NCI-H748 (cell line): Measurements from ENCODE around the gene RAD51B.
"Not testable (repeated sequence)": the region's sequence is repeated elsewhere in the genome, so short reads cannot be mapped to it uniquely, and the experiment has no call there.

Experiments
- DNase-seq: peaks from one replicate; lab custom pipeline; 2025; ENCODE audit not compliant: unreplicated experiment; lab: John Stamatoyannopoulos, UW

Gene RAD51B

DNA sequence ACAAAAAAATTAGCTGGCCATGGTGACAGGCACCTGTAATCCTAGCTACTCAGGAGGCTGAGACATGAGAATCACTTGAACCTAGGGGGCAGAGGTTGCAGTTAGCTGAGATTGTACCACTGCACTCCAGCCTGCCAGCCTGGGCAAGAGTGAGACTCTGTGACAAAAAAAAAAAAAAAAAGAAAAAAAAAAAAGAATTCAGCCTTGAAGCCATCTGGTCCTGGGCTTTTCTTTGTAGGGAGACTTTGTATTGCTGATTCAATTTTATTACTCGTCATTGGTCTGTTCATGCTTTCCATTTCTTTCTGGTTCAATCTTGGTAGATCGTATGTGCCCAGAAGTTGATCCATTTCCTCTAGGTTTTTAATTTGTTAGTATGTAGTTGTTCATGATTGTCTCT is 243.1 kb downstream of the RAD51B start:
- DNase-seq: no peak

DNA sequence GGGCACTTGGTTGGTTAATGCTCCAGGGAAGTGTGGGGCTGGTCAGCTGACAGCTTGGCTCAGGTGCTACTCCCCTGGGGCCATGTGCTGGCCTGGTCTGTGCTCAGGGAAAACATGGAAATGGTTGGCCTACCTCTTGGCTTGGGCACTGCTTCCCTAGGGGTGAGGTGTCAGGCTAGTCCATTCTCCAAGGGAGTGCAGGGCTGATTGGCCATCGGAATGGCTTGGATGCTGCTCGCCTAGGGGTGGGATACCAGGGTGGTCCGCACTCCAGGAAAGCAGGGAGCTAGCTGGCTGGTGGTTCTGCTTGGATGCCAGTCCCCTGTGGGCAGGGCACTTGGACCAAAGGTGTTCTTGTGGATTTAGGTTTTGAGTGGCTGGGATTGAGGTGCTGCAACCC is 245.7 kb downstream of the RAD51B start:
- DNase-seq: no peak

DNA sequence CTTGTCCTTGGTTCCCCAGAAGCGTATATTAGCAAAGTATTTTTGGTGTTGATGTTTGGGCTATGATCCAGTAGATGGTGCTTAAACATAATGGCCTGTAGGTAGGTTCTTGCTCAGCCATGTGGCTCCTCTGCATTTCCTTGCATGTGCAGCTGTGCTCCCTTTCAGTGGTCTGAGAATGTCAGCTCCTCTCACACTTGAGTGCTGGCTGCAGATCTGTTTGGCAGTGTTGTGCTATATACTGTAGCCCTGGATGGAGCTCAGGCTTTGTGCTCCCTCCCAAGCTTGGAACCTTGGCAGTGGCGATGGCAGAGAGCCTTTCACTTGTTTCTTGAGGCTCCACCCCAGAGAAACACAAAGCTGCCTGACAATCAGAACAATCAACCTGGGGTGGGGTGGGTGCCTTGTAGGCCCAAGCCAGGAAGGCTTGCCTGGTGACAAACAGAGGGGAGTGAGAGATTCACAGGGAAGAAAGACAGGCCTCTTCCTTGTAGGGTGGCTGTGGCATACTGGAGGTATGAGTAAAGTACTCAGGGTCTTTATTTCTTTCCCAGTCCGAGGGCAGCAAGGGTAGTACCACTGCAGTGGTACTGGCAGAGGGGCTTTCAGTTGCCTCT is 255.3 kb downstream of the RAD51B start:
- no peak for DNase-seq

DNA sequence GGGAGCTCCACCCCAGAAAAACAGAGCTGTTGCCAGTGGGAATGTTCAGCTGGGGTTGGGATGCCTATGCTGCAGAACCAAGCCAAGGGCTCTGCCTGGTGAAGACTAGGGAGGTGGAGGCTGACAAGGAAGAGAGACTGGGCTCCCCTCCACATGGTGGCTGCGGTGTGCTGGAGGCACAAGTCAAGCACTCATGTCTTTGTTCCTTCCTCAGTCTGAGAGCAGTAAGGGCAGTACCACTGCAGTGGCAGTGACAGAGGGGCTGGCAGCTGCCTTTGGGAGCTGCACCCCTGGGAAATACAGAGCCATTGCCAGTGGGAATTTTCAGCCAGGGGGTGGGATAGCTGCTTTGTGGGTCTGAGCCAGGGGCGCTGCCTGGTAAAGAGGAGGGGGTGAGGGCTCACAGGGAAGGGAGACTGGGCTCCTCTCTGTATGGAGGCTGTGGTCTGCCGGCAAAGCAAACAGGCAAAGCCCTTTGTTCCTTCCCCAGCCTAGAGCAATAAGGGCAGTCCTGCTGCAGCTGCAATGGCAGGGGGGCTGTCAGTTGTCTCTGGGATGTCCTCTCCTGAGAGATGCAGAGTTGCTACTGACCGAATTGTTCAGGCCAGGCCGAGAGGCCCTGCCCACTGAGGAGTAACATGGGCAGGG is 255.9 kb downstream of the RAD51B start:
- no peak for DNase-seq

DNA sequence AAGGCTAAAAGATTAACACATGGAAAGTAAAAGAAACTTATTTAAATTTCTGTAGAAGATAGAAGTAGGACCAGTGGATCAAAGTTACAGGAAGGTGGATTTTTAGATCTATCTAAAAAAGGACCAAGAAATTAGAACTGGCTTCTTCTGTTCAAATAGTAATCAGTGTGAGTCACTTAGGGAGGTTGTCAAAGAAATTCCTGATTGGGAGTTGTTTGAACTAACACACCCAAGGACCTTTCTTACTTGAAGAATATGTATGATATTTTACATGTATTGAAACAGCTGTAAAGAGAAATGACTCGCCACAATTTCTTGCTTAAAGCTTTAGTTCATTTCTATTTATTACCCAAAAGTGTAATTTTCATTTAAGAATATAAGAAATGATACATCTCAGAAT is 256.9 kb downstream of the RAD51B start:
- no peak for DNase-seq

DNA sequence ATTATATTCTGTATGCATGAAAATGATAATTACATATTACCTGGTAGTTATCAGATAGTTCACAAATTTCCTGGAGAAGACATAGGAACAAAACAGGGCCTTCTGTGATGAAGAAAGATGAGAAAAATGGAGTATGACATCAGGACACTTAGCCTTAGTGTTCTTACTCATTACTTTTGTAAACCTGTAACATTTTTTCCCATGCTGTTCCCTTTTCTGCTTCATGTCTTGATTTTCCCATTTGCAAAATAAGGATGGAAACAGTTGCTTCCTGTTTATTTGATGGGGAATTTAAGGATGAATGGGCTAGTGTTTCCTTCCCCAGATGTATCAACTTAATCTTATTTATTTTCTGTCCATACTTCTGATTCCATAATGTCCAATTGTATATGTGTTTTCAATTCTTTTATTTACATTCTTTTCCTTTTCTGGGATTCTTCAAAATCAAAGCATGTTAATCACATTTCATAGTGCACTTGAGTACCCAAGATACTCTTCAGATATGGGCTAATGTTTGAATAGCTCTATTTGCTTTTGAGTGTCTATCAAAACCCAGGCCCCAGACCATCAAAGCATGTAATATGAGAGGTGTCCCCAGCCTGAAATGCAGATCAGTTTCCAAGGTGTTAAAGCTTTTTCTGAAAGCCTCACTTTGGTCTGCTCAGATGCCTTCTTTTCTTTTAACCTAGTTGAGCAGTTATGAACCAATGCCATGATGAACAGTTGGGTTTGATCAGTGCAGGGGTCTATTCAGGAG is 260.5 kb downstream of the RAD51B start:
- peak; percentile 74 for DNase-seq

DNA sequence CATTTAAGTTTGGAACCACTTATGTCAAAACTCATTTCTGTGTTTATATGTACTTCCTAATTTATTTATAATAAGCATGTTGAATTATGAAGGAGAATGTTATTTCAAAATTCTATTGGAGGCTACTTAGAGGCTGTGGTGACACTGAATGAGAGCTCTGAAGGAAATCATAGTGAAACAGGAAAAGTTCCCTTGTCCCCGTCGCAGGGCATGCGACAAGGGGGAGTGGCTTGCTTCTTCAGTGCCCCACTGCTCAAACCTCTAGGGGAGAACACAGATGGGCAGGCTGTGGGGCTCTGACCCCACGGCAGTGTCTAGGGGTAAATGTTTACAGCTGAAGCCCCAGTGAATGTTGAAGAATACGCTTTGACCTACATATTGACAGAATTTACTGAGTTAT is 261.9 kb downstream of the RAD51B start:
- no peak for DNase-seq

DNA sequence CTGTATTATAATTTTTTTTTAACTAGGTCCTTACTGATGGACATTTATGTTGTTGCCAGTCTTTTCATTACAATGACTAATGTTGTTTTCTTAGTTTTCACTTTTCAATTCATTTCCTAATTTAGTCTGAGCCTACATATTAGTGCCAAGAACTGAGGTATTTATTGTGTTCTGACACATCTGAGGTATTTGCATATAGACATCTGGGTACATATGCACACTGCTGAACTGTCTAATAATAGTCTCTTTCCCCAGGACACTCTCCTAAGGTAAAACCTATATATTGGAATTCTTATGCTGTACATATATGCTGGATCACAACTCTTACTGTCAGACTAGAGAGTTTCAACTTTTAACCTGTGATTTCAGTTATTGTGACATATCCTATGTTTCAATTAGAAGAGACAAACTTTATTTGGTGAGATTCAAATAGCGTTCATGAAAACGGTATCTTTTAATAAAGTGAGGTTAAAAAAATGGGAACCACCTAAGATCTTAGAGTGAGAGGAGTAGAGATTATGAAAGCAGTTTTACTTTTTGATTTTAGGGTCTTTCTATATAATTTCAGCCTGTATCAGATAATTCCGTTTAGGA is 263.2 kb downstream of the RAD51B start:
- no peak for DNase-seq

DNA sequence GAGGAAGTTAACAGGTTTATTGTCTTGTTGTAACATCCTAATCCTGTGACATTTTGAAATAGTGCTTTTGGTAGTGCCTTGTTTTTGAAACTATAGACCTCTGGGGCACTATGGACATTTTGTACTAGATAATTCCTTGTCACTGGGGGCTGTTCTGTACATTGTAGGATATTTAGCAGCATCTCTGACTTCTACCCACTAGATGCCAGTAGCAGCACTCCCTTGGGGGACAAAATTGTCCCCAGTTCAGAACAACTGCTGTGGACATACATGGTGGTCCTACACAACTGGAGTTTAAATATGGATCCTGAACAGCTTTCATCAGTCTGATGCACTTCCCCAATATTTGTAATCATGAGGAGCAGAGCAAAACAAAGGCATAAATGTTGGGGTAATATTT is 264.7 kb downstream of the RAD51B start:
- peak; percentile 13 for DNase-seq

DNA sequence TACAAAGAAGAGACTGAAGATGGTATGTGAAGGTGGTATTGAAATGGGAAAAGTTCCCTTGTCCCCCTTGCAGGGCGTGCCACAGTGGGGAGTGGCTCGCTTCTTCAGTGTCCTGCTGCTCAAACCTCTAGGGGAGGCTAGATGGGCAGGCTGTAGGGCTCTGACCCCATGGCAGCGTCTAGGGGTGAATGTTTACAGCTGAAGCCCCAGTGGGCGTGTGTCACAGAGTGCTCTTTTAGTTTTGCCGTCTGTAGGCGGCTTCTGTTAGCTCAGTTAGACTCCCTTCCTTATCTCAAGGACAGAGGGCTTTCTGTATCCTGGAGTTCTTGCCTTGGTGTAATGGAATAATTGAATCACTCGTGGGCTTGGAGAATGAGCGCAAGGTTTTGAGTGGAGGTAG is 266.2 kb downstream of the RAD51B start:
- no peak for DNase-seq

DNA sequence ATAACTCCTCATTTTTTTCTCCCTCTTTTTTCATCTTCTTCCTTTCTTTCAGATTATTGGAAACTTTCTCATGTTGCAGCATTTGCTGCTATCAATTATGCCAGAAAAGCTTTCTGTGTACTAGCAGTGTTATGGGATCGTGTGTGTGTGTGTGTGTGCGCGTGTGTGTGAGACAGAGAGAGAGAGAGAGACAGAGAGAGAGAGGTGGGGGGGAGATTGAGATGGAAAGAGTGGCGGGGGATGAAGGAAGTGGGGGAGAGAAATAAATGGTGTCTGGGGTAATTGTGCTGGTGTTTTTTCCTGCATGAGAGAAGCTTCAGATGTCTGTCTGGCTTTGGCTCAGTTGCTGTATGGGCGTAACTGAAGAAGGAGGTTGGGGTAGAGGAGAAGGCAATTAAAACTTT is 268.9 kb downstream of the RAD51B start:
- DNase-seq: peak; percentile 11

DNA sequence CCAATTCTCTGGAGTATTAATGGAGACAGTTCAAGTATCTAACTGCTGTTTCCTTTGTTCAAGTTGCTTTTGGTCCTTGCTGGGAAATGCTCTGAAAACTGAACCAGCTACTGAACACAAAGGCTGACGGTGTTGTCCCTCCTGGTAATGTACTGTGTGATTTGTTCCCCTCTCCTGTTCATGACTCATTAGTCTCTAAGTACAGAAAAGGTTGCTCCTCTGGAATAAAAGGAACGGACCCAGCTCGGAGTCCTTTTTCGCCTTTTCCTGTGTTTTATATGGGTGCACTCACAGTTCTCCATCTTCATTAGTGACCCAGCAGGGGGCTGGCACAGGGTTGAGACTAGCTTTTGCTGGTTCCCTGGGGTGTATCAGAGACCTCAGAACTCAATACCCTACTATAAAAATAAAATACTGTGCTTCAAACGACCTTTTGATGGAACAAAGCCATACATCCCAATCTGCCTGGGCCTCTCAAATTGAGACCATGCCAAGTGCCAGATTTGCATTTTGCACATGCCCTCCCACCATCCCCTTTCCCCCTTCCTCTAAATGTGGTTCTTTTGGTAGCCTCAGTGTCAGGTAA is 269.7 kb downstream of the RAD51B start:
- peak; percentile 58 for DNase-seq

DNA sequence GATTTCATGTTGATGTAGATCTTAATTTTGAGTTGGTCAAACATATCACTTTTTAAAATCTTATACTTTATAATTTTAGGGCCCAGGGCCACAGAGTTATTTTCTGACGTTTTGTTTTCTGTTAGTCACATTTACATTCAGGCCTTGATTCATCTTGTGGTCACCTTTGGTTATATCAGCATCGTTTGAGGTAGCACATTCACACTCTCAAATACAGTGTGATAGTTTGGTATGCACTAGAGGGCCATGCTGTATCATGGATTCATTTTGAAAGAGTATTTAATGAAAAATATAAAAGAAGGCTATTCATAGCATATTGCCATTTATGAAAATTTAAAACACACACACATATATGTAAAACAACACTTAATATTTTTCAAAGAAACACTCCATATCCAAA is 274.6 kb downstream of the RAD51B start:
- DNase-seq: no peak

DNA sequence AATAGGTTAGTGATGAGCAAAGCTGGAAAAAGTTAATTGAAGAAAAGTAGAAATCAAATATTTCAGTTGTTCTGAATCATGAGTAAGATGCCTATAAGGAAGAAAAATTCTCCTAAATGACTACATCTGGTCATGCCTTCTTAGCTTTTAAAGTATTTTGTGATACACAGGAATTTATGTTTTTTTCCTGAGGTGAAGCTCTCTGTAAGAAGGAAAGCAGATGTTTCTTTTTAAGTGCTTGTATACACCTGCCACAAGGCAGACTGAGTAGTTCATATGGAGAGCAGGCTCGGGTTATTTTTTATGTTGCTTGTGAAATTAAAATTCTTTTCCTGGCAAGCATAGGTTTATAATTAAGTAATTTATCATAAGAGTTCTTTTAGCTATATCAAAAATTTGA is 275.2 kb downstream of the RAD51B start:
- no peak for DNase-seq

DNA sequence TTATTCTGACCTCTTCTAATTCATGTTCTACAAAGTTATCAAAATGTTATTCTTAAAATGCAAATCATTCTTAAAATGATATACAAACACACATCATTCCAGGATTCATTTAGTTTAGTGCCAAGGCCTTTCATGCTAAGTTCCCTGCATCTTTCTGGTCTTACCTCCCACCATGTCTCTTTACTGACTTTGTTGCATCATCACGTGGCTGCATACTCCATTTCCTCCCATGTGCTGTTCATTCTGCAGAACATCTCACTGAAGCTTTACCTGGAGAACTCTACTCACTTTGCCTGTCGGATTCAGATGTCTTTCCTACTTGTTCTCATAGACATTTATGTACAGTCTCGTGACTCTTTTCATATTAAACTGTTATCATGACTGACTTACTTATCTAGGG is 278.1 kb downstream of the RAD51B start:
- DNase-seq: no peak

DNA sequence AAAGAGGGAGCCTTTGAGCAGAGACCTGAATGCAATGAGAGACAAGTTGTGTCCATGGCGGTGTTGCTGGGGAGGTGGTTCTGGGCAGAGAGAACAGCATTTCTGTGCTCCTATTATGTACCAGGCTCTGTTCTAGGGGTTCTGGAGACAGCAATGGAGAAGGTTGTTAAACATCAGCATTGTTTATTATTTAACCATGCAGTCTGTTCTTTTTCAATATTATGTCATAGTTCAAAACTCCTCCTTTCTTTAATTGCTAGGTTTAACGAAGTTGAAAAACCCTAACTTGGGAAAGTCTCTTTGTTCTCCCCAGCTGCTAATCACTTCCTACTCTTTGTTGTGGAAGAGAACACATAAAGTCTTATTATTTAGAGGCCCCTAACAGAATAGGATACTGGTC is 279.3 kb downstream of the RAD51B start:
- no peak for DNase-seq

DNA sequence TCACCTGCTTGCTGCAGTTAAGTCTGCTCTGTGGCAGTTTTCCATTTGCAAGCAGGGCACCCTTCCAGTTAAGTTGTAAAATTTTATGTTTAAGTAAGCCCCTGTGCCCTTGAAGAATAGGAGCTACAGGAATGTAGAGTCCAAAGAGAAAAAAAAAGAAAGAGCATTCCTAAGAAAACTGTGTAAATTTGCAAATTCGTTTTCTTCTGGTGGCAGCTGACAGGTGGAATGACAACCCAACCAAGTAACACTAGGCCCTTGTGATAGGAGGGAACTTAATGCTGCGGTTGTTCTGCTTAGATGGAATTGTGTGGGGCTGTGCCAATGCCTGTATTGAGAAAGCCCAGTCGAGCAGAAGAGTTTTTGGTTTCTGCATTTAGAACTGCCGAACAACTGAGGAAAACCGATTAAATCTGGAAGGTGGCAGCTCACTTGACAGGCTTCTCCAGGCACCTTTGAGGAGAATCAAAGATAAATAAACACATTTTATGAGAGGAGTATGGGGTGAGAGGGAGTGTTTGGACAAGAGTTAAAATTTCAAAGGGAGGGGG is 280.0 kb downstream of the RAD51B start:
- no peak for DNase-seq

DNA sequence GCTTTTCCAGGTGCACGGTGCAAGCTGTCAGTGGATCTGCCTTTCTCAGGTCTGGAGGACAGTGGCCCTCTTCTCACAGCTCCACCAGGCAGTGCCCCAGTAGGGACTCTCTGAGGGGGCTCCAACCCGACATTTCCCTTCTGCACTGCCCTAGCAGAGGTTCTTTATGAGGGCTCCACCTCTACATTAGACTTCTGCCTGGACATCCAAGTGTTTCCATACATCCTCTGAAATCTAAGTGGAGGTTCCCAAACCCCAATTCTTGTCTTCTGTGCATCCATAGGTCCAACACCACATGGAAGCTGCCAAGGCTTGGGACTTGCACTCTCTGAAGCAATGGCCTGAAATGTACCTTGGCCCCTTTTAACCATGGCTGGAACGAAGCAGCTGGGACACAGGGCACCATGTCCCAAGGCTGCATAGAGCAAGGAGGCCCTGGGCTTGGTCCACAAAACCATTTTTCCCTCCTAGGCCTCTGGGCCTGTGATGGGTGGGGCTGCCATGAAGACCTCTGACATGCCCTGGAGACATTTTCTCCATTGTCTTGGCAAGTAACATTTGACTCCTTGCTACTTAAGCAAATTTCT is 282.2 kb downstream of the RAD51B start:
- DNase-seq: not testable (repeated sequence)

DNA sequence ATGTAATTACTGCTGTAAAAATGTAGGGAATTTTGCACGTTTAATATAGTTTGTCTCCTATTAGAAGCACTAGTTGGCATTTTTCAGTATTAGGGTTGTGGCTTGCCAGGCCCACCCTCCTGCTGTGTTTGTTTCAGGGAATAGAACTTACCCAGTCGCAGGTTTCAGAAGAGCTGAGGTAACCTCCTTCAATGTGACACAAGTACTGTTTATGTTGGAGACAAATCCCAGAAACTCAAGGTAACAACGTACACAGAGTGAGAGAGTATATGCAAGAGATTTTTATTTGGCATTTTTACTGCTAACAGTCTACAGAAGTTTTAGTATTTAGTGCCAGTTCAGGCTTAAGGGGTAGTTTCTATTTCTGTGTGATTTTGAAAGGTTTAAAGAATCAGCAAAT is 284.3 kb downstream of the RAD51B start:
- no peak for DNase-seq

DNA sequence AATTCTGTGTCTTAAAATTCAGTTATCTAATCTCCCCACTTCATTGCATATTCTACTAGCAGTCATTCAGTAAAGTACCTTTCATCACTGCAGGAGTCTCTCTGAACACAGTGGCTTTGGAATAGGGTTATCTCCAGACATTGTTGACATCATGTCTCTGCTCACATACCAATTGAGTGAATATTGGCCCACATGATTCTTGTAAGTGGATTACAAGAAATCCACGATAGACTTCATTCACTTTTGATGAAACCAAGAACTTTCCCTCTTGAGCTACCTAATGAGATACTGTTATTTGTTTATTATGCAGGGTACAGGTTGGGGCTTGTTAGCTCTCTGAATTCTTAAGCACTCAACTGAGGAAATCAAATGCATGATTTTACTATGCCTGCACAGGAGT is 284.9 kb downstream of the RAD51B start:
- DNase-seq: no peak

DNA sequence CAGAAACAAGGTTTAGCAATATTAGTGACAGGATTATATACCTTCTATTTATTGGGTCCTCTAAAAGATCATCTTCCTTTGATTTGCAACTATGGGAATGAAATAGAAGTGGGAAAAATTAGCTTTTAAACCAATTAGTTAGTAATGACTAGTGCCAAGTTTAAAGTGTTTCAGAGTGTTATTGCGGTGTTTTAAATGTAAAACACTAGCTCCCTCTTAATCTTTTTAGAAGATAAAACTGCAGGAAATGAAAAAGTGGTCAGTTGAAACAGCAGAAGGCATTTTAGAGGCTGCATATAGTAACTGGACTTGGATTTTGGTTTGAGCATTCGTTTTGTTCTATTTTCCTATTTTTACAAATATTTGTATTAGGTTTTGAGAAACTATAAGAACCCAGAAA is 286.2 kb downstream of the RAD51B start:
- DNase-seq: no peak
